Thoracic aorta (tissue), 2 donors: ENCODE data around the gene BCL2L2. TPM values are rescaled to one million over a fixed set of nuclear protein-coding genes. Genes with fewer than 3 reads are reported as not detected.
"Not testable (repeated sequence)": the region's sequence is repeated elsewhere in the genome, so short reads cannot be mapped to it uniquely, and the experiment has no call there.

Experiments used
- ATAC-seq: fragments of 150-250 bp; one replicate; pipeline ENCODE4 v1.8.0; 2017; ENCODE audit warnings: low read depth; ENCODE audit not compliant: insufficient number of reproducible peaks, low FRiP score
- DNase-seq: peaks from one replicate; pipeline ENCODE4 v3.0.0-alpha.2; 2020; ENCODE audit warnings: low spot score
- H3K27ac ChIP-seq, 2 donors: fragments of 200-600 bp; sonication (generic); 1 replicate in 1 of 2; 2 replicates in 1 of 2; pipeline ENCODE4 v1.5.1; 2016; ENCODE audit warnings: mild to moderate bottlenecking in 2 of 2, moderate library complexity in 2 of 2
- H3K27me3 ChIP-seq: fragments of 200-600 bp; sonication (generic); replicated peaks from 2 replicates; pipeline ENCODE4 v1.6.0; 2016; ENCODE audit warnings: mild to moderate bottlenecking; ENCODE audit not compliant: insufficient read depth
- H3K36me3 ChIP-seq: fragments of 200-600 bp; sonication (generic); one replicate; pipeline ENCODE4 v1.5.1; 2016
- H3K4me1 ChIP-seq, 2 donors: fragments of 200-600 bp; sonication (generic); 1 replicate in 1 of 2; 2 replicates in 1 of 2; pipeline versions ENCODE4 v1.5.1 to v1.6.0; 2016; ENCODE audit warnings: low read depth in 2 of 2, mild to moderate bottlenecking in 1 of 2; ENCODE audit not compliant: control insufficient read depth in 1 of 2
- H3K4me3 ChIP-seq: fragments of 200-600 bp; sonication (generic); 2 replicates; pipeline ENCODE4 v1.5.1; 2016; ENCODE audit warnings: mild to moderate bottlenecking
- H3K9me3 ChIP-seq: fragments of 200-600 bp; sonication (generic); 2 replicates; pipeline ENCODE4 v1.5.1; 2016
- CTCF ChIP-seq: fragments of 200-600 bp; sonication (generic); IDR thresholded peaks from one replicate; pipeline ENCODE4 v1.5.1; 2019; ENCODE audit warnings: antibody characterized with exemption
- total RNA-seq, 2 donors: library from RNA; depleted of rRNA; stranded (reverse); fragments of >200 nt; gene quantifications; one replicate each; pipeline versions ENCODE4 v1.1.0 to v1.2.3, GENCODE V29; 2016

Gene BCL2L2
- total RNA-seq, 2 donors from 2014 or later, result 50.6 to 74.4 TPM

GRCh38 chr14:23275412-23275811 is 31.2 kb upstream of the BCL2L2 start:
- H3K9me3 ChIP-seq, result no peaks in the 10 kb centered on the region
- H3K27me3 ChIP-seq, result no peaks in the 10 kb centered on the region

GRCh38 chr14:23277189-23277588 is 29.4 kb upstream of the BCL2L2 start:
- Histone ChIP-seq H3K27me3 (no peaks in the 10 kb centered on the region), H3K36me3 (peaks cover 7% of the 10 kb centered on the region), H3K4me1 (no peaks in the 10 kb centered on the region), H3K9me3 (no peaks in the 10 kb centered on the region), H3K27ac (no peak overlapping the region), H3K4me3 (no peak overlapping the region)
- DNase-seq (no peak), ATAC-seq (no peak)
- TF ChIP-seq CTCF, result no peak

More at GRCh38 chr14:23275412-23275811, 31.2 kb upstream of the BCL2L2 start:
- ATAC-seq, result no peak
- Histone ChIP-seq H3K4me3 (no peak overlapping the region), H3K27ac (no peak overlapping the region), H3K4me1 (no peaks in the 10 kb centered on the region), H3K36me3 (peaks cover 7% of the 10 kb centered on the region)
- no peak for DNase-seq
- no peak for TF ChIP-seq CTCF

GRCh38 chr14:23277928-23278327 is 28.7 kb upstream of the BCL2L2 start:
- ATAC-seq, H3K4me3 ChIP-seq, H3K27ac ChIP-seq, H3K27me3 ChIP-seq, H3K36me3 ChIP-seq, H3K4me1 ChIP-seq, H3K9me3 ChIP-seq, DNase-seq: not testable (repeated sequence)

GRCh38 chr14:23281247-23281646 is 25.4 kb upstream of the BCL2L2 start:
- Histone ChIP-seq H3K4me1 (peaks cover 6 to 14% of the 10 kb centered on the region in 2 donors), H3K36me3 (peaks cover under 1% of the 10 kb centered on the region), H3K27me3 (no peaks in the 10 kb centered on the region), H3K4me3 (no peak overlapping the region), H3K9me3 (no peaks in the 10 kb centered on the region), H3K27ac (no peak overlapping the region)
- no peak for DNase-seq
- no peak for ATAC-seq
- TF ChIP-seq CTCF, result no peak

- DNase-seq (no peak), ATAC-seq (no peak)
- Histone ChIP-seq H3K4me3 (peak overlapping the region; percentile 94), H3K36me3 (no peaks in the 10 kb centered on the region), H3K4me1 (peaks cover 6 to 20% of the 10 kb centered on the region in 2 donors), H3K27me3 (no peaks in the 10 kb centered on the region), H3K9me3 (no peaks in the 10 kb centered on the region), H3K27ac (peak overlapping the region; percentile 88 to 97)
- TF ChIP-seq CTCF, result no peak
Measured at GRCh38 chr14:23284654-23285529, 21.7 kb upstream of the BCL2L2 start.
